Measurements from ENCODE around the gene NUAK2.
A peak's percentile ranks its signal among the peaks of the same experiment; 100 is the strongest.
"Not testable (repeated sequence)": the region's sequence is repeated elsewhere in the genome, so short reads cannot be mapped to it uniquely, and the experiment has no call there.

Gene NUAK2

DNA sequence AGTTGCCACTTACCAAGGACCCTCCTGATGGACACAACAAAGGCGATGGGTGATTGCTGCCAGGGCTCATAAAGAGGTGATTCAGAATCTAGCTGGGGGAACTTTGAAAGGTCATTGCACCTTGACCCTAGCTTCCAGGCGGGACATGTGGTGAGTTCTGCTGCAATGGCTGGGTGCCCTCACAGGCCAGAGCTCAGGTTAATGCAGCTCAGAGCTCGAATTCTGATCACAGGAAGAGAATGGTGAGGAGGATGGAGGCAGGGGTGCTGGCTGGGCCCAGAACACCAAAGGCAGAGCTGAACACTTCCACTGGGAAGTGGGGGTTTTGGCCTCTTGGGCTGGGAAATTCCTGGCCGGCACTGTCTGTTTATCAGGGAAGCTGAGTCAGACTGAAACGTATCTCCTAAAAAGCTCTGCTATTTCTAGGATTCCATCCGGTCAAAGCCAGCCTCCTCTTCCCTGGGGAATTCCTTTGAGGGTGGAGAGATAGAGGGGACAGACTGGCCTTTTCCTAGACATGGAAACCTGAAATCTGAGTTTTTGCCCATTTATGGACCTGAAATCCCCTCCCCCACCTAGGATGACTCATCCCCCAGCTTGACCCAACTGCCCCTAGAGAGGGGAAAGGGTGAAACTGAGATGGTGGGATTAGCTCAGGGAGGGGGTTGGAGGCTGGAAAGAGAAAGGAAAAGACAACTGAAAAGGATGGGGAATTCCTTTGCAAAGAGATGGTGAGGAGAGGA is 27.2 kb downstream of the NUAK2 start:
- peak; percentile 44 for DNase-seq

- DNase-seq: no peak
Measured at GRCh38 chr1:205293350-205294074, 28.0 kb downstream of the NUAK2 start.

DNA sequence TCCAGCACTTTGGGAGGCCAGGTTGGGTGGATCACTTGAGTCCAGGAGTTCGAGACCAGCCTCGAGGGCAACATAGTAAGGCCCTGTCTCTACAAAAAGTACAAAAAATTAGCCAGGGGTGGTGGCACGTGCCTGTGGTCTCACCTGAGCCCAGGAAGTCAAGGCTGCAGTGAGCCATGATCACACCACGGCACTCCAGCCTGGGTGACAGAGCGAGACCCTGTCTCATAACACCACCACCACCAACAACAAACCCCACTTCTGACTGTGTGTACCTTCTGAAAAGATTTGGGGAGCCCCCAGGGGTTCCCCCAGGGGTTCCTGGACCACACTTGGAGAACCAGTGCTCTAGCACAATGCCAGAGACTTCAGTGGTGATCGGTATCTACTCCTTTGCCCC is 29.9 kb downstream of the NUAK2 start:
- DNase-seq: no peak

GRCh38 chr1:205287767-205288559 is 33.6 kb downstream of the NUAK2 start:
- DNase-seq: peak; percentile 74

DNA sequence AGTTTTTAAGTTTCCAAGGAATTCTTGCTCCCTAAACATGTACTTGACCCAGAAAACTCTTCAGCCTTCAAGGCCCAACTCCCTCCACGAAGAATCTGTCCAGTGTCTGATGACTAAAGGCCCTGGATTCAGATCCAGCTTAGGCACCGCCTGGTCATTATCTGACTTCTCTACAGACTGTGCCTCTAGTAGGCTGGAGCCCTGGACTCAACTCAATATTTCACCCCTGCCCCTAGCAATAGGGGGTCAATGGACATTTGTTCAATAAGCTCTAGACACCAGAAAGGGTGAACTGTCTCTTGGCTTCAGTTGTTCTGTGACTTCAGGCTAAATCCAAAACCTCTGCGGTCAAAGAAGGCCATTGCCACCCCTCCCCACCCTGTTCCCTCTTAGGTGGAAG is 34.5 kb downstream of the NUAK2 start:
- no peak for DNase-seq

DNA sequence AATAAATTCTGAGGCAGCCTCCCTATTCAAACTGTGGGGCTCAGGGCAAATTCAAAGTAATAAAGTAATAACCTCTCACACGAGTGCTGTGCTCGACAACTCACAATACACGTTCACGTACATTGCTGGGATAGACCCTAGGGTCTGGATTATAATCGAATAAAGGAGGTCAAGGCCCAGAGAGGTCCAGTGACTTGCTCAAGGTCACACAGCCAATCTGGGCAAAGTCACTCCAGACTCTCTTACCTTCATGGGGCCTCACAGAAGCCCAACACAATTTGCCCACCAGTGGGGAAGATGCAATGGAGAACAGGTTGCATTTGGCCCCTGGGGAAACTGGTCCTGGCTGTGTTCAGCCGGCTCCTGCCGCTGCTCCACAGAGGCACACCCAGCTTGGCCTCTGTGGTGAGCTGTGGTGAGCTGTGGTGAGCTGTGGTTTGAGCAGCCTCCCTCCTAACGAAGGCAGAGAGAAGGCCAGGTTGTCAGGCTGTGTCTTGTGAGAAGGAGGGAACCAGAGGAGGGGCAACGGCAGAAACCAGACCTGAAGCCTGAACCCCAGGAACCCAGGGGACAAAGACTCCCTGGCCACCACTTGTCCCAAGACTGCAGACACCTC is 35.1 kb downstream of the NUAK2 start:
- peak; percentile 63 for DNase-seq

GRCh38 chr1:205285381-205286101 is 36.0 kb downstream of the NUAK2 start:
- no peak for DNase-seq

DNA sequence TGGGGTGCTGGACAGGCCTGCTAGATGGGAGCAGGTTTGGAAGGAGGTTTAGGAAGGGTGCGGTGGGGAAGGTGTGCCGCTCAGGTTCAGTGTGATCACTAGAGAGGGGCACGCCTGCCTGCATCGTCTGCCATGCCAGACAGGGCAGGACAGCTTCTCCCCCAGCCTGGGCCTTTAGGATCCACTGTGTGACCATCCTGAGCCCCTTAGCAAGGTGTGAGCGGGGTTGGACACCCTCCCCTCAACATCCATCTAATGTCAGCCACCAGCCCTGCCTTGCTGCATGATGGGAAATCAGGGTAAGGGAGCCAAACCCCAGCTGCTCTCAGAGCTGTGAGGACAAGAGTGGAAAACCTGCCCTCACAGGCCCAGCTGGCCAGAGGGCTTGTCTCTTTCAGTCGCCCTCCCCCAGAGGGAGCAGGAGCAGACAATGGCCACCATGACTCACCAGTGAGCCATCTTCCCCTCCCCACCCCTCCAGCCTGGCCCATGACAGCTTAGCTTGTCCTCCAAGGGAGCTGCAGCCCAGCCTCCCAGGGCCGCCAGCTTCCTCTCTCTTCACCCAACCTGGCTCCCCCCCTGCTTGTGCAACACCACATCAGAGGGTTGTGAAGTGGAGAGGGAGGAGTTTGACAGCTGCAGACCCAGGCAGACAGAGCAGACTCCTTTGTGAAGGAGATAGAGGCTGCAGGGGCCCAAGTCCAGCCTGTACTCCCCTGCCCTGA is 37.0 kb downstream of the NUAK2 start:
- DNase-seq: peak; percentile 85

DNA sequence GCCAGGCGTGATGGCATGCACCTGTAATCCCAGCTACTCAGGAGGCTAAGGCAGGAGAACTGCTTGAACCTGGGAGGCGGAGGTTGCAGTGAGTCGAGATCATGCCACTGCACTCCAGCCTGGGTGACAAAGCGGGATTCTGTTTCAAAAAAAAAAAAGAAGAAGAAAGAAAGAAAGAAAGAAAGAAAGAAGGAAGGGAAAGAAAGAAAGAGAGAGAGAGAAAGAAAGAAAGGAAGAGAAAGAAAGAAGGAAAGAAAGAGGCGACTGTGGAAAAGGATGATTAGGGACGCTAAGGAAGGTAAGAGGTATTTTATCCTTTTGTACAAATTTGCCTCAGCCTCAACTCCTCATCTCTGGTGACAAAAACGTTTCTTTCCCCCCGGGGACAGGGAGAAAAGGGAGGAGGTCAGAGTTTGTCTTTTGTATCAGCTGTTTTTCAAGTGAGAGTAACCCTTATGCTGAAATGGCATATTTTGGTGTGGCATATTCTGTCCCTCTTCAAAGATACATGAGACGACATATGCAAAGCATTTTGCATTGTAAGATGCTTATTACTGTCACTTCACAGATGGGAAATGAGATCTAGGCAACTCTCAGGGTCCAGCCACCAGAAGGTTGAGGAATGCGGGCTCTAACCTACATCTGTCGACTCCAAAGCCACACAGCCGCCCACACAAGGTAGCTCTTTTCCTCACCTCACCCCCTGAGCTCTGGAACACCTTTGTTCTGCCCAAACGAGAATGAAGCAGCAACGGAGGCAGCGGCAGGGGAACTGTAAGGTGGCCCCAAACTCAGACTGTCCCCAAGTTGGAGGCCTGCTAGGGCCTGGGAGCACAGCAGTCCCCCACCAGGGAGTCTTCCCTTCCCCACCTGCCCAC is 38.0 kb downstream of the NUAK2 start:
- DNase-seq: no peak

DNA sequence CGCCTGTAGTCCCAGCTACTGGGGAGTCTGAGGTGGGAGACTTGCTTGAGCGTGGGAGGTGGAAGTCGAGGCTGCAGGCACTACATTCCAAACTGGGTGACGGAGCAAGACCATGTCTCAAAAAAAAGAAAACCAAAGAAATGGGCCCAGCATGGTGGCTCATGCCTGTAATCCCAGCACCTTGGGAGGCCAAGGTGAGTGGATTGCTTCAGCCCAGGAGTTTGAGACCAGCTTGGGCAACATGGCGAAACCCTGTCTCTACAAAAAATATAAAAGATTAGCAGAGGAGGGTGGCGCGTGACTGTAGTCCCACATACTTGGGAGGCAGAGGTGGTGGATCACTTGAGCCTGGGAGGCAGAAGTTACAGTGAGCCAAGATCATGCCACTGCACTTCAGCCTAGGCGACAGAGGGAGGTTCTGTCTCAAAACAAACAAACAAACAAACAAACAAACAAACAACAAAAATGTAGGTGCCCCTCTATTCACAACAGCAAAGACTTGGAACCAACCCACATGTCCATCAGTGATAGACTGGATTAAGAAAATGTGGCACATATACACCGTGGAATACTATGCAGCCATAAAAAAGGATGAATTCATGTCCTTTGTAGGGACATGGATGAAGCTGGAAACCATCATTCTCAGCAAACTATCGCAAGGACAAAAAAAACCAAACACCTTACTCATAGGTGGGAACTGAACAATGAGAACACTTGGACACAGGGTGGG is 40.7 kb downstream of the NUAK2 start:
- not testable (repeated sequence) for DNase-seq

DNA sequence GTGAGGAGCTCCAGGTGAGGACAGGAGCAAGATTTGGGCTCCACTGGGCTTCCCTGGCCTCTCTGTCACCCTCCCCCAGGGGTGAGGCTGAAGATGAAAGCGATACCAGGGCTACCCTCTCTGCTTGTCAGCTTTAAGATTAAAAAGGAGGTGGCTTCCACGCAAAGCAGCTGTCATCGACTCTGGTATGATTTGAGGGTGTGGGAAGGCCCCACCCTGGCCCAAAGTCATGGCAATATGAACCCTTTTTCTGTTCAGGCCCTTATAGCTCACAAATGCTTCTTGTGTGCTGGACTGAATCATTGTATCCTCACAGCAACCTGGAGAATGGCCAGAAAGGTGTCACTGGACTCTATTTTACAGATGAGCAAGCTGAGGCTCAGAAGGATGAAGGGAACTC is 41.6 kb downstream of the NUAK2 start:
- DNase-seq: no peak

GRCh38 chr1:205276689-205277065 is 44.9 kb downstream of the NUAK2 start:
- DNase-seq: no peak

- DNase-seq: no peak
Measured at GRCh38 chr1:205275916-205276688, 45.4 kb downstream of the NUAK2 start.

DNA sequence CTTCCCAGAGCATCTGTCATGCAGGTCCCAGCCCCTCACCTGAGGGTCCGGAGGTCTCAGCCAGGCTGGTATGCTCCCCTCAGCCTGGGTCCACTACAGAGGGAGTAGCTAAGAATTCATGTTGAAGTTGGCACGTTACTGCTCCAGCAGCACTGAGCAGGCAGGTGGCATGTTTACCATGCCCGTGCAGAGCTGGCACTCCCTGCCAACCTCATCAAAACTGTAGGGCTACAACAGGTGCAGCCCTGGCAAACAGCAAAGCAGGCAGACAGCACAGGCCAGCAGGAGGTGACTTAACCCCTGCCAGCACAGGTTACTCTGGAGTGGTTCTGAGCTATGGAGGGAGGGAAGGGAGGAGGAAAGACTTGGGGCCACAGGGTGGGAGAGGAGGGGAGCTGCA is 46.4 kb downstream of the NUAK2 start:
- no peak for DNase-seq

GRCh38 chr1:205274041-205274691 is 47.4 kb downstream of the NUAK2 start:
- no peak for DNase-seq

GRCh38 chr1:205273551-205273982 is 48.0 kb downstream of the NUAK2 start:
- peak; percentile 87 for DNase-seq

DNA sequence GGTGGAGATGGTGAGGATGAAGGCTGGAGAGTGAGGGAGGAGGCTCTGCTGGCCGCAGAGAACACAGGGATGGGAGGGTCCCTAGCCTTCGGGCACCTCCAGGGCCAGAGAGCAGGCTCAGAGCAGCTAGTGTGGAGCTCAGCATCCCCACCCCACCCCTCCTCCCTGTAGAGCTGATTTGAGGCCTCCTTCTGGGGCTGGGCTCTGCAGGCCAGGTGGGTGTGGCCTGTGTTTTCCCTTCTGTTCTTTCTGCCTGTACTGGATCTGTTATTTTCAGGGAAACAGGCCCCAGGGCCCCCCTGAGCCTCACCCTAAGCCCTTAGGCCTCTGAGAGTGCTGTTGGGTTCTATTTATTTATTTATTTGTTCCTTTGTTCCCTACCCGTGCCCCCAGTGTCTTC is 49.0 kb downstream of the NUAK2 start:
- no peak for DNase-seq

DNA sequence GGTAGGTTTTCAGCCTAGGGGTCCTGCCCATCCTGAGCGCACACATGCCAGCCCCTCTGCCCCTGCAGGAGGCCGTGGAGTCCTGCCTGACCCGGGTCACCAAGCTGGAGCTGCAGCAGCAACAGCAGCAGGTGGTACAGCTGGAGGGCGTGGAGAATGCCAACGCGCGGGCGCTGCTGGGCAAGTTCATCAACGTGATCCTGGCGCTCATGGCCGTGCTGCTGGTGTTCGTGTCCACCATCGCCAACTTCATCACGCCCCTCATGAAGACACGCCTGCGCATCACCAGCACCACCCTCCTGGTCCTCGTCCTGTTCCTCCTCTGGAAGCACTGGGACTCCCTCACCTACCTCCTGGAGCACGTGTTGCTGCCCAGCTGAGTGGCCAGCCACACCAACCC is 49.8 kb downstream of the NUAK2 start:
- DNase-seq: no peak

DNA sequence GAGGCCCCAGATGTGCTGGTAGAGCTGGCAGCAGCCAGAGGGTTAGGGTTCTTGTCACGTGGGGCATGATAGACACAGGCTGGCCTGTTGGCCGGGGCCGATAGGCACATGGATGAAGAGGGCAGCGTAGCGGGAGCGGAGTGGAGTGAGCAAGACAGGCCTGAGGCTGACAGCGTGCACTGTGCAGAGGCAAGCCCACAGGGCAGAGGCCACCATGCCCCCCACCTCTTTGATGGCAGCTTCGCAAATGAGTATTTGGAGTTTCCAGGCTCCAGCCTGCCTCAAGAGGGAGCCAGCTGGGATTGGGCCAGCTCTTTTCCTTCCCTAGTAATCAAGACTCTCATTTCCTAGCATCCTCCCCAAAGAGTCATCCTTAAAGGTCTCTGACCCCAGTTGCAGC is 50.3 kb downstream of the NUAK2 start:
- no peak for DNase-seq
